HEK293T (cell line): ENCODE data around the gene MCRIP2.

ENCODE experiments used
- ARNT ChIP-seq: fragments of 450-650 bp; IDR thresholded peaks from 2 replicates; pipeline ENCODE4 v1.6.1; 2017; ENCODE audit warnings: mild to moderate bottlenecking
- BHLHE40 ChIP-seq: fragments of 450-650 bp; IDR thresholded peaks from 2 replicates; pipeline ENCODE4 v1.6.1; 2016; ENCODE audit warnings: mild to moderate bottlenecking, moderate library complexity, borderline replicate concordance
- CTBP1 ChIP-seq: fragments of 450-650 bp; IDR thresholded peaks from 2 replicates; pipeline ENCODE4 v1.6.1; 2016; ENCODE audit warnings: borderline replicate concordance
- ELF4 ChIP-seq: fragments of 450-650 bp; IDR thresholded peaks from 2 replicates; pipeline ENCODE4 v1.6.1; 2017; ENCODE audit warnings: antibody characterized with exemption
- FOXA1 ChIP-seq: fragments of 450-650 bp; IDR thresholded peaks from 2 replicates; pipeline ENCODE4 v1.6.1; 2016; ENCODE audit warnings: mild to moderate bottlenecking
- FOXK2 ChIP-seq: fragments of 450-650 bp; IDR thresholded peaks from 2 replicates; pipeline ENCODE4 v1.6.1; 2016; ENCODE audit warnings: mild to moderate bottlenecking
- FOXM1 ChIP-seq: fragments of 450-650 bp; IDR thresholded peaks from 2 replicates; pipeline ENCODE4 v1.6.1; 2017; ENCODE audit warnings: mild to moderate bottlenecking, borderline replicate concordance
- LEF1 ChIP-seq: fragments of 450-650 bp; IDR thresholded peaks from 2 replicates; pipeline ENCODE4 v1.6.1; 2017; ENCODE audit warnings: mild to moderate bottlenecking, borderline replicate concordance
- NFRKB ChIP-seq: fragments of 450-650 bp; IDR thresholded peaks from 2 replicates; pipeline ENCODE4 v1.6.1; 2016; ENCODE audit warnings: mild to moderate bottlenecking, moderate library complexity
- SP1 ChIP-seq: fragments of 450-650 bp; IDR thresholded peaks from 2 replicates; pipeline ENCODE4 v1.6.1; 2017
- SUZ12 ChIP-seq: fragments of 450-650 bp; IDR thresholded peaks from 2 replicates; pipeline ENCODE4 v1.6.1; 2016; ENCODE audit warnings: mild to moderate bottlenecking
- ZNF384 ChIP-seq: fragments of 450-650 bp; IDR thresholded peaks from 2 replicates; pipeline ENCODE4 v1.6.1; 2016

DNA sequence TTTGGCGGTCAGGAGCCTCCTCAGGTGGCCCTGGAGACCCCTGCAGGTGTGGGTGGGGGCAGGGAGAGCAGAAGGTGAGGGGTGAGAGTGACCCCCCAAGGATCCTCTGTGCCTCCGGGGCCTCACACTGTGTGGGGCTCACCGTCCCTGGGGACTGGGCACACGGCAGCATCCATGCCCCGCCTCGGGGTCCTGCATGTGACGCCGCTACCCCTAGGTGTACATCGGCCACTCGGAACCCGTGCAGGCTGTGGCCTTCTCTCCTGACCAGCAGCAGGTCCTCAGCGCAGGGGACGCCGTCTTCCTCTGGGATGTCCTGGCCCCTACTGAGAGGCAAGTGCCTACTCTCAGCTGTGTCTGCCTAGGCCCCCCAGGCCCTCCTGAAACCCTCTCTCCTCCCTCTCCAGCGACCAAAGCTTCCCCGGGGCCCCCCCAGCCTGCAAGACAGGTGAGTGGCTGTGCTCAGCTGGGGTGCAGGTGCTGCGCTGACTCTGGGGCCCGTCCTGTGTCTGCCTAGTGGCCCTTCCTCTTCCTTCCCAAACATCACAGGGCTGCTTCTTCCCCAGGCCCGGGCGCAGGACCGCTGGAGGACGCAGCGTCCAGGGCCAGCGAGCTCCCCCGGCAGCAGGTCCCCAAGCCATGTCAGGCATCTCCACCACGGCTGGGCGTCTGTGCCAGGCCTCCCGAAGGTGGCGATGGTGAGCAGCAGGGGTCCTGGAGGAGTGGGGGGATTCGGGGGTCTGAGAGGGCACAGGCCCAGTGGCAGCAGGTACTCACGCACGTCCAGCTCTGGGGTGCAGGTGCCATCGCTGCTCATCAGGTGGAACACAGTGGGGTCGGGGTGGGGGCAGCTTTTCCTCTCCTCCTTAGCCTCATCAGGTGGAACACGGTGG lies 17.3 kb downstream of the MCRIP2 start:
- TF ChIP-seq FOXA1, result no peak
- TF ChIP-seq FOXK2, result no peak
- no peak for TF ChIP-seq ZNF384
- TF ChIP-seq SP1, result no peak
- no peak for TF ChIP-seq BHLHE40
- no peak for TF ChIP-seq NFRKB
- no peak for TF ChIP-seq CTBP1
- TF ChIP-seq ARNT, result no peak
- TF ChIP-seq LEF1, result no peak
- TF ChIP-seq SUZ12, result no peak
- TF ChIP-seq ELF4, result no peak
- TF ChIP-seq FOXM1, result no peak
